Activated CD4-positive, alpha-beta T cell treated with anti-CD3 and anti-CD28 coated beads, Interleukin-10, Interleukin-2, amounts not matched to agents 100 ng/mL and 50 ng/mL, durations not matched to agents 16 hours and 8 hours (primary cell): ENCODE data around the gene SEMA5B.
A peak's percentile ranks its signal among the peaks of the same experiment; 100 is the strongest.

Experiments
- DNase-seq: peaks from one replicate; pipeline ENCODE4 v3.0.0-alpha.2; 2020

Gene SEMA5B

DNA sequence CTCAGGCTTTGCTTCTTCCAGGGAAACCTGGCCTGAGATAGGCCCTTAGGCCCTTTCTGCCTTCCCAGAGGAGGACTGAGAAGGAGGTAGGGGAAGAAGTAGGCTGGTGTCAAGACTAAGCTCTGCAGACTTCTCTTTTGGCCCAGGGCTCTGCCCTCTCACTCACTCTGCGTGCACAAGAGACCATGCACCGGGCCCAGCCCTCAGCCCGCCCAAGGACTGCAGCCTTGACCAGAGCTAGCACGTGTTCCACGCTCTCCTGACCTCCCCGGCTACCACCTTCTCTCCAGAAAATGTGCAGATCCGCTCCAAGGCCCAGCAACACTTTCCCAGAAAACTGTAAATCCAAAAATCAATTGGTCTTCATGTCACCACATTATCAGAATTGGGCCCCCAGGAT is 59.8 kb downstream of the SEMA5B start:
- DNase-seq = no peak

DNA sequence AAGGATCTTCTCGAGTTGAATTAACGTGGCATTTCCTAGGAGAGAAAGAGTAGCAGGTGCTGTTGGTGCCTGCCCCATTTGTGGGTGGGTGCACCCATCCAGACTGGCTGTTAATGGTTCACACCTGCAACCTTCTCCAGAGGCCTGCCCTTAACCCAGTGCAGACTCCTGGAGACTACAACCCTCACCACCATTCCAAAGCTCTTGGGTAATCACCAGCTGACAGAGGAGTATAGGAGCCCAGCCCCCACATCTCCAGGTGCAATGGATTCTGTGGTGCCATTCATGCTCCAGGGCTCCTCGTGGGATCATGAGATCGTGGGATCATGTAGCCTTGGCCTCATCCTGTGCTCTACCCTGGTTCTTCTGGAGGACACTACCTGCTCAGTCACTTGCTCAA is 60.2 kb downstream of the SEMA5B start:
- DNase-seq = no peak

DNA sequence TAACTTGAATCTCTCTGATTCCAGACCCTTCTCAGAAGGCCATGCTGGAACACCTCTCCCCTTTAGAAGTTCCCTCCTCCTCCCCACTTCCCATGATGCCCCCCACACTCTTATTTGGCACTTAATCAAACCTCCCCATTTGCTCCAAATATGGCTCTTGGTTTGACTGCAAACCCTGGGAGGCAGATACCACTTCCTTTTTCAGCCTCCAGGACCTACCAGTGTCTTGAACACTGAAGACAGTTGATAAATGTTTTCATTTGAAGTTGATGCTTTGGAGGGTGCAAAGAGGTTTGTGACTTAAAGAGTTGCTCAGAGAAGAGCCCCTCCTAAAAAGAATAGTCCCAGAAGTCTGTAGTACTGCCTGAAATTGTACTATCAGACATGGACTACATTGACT is 61.5 kb downstream of the SEMA5B start:
- DNase-seq = no peak

DNA sequence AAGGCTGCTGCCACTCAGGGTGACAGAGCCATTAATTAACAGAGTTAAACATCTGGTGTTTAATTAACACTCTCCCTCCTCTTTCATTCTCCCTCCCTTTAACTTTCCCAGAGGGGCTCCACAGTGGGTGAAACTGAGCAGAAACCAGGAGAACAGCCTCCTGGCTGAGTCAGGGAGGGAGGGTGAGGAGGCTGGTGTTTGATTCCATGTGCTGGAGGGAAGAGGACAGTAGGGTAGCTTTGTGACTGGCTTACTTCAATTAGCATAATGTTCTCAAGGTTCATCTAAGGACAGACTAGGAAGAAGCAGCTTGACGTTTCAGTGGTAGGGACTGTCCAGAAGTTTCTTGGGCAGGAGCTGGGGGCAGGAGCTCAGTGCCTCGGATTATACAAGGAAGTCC is 62.8 kb downstream of the SEMA5B start:
- DNase-seq = no peak

DNA sequence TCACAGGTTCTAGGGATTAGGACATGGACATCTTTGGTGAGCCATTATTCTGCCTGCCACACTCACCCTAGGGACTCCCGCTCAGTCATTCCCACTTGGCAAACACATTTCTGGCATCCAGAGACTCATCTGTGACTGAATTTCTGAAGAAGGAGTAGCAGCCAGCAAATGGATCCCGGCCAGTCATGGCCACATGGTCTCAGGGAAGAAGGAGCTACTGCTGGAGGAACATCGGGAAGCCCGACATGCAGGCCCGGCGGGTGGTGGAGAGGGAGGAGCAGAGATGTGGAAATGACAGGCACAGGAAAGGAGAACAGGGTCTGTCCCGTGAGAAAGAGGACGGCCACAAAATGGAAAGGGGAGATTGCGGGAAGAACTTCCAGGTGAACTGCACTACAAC is 65.4 kb downstream of the SEMA5B start:
- DNase-seq = no peak

DNA sequence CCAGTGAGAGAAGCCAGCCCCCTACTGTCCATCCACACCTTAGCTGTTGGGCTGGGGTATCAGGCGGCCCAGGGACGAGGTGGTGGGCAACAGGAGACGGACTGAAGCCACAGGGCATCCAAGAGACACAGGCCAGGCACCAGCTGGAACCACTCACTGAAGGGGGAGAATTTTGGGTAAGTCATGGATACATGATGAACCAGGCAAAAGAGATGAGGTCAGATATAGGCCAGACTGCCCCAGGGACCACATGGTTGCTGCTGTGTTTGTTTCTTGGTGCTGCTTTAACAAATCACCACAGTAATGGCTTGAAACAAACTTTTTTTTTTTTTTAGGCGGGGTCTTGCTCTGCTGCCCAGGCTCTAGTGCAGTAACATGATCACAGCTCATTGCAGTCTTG is 66.4 kb downstream of the SEMA5B start:
- no peak for DNase-seq

DNA sequence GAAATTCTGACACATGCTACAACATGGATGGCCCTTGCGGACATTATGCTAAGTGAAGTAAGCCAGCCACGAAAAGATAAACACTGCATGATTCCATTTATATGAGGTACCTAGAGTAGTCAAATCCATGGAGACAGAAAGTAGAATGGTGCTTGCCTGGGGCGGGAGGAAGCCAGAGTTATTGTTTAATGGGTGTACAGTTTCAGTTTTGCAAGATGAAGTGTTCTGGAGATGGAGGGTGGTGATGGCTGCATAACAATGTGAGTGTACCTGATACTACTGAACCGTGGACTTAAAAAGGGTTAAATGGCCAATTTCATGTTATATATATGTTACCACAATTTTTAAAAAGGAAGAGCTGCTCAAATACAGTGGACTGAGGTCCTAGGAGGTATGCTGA is 66.9 kb downstream of the SEMA5B start:
- DNase-seq = no peak

DNA sequence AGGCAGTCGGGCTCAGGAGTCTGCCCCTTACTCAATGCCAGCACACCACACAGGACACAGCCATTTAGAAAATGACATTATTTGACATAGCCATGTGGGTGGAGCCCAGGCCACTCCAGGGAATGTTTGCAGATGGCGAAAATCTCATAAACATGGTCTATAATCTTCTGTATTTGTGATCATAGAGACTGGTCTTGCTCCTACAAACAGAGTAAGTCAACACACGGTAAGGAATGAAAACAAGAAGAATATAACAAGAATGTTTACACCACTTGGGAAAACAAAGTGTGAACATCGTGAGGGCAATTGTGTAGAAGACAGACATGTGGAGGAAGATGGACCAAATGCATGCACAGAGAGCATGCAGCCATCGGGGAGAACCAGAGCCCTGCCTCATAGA is 68.2 kb downstream of the SEMA5B start:
- no peak for DNase-seq

DNA sequence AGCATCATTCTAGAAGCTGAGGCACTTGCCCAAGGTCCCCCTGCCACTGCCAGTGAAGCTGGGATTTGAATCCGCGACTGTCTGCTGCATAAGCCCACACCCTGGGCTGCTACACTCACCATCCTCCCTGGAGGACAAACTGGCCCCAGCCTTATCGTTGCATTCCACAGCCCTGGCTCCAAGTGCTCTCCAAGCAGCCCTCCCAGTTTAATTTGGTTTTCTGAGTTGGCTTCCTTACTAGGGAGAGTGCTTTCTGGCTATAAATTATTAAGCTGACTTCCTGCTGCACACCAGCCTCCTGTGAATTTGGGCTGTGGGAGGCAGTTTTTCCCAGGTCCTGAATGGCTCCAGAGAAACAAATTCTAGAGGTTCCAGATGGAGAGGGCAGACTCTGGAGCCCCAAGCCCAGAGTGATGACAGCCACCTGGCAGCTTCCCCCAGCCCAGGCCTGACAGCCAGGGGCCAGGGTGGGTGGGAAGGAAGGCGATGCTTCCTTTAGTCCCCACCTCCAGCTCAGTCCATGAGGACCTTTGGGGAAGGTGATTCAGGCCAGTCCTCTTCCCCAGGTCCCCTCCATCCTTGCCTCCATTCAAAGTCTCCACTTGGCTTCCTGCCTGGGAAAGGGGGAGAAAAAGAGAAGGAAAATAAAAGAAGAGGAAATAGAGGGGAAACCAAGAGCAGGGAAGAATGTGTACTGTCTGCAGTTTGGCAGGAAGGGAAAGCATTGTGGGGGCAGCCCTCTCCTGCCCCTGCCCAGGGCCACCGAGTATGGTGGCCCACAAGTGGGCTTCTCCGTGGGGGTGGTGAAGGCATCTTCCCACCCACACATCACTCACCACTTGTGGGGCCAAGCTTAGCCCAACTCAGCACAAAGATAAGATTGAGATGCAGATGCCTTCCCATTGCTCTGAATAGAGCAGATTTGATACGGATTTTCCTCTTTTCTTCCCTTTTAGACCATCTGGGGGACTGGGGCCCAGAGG is 69.6 kb downstream of the SEMA5B start:
- DNase-seq = no peak

DNA sequence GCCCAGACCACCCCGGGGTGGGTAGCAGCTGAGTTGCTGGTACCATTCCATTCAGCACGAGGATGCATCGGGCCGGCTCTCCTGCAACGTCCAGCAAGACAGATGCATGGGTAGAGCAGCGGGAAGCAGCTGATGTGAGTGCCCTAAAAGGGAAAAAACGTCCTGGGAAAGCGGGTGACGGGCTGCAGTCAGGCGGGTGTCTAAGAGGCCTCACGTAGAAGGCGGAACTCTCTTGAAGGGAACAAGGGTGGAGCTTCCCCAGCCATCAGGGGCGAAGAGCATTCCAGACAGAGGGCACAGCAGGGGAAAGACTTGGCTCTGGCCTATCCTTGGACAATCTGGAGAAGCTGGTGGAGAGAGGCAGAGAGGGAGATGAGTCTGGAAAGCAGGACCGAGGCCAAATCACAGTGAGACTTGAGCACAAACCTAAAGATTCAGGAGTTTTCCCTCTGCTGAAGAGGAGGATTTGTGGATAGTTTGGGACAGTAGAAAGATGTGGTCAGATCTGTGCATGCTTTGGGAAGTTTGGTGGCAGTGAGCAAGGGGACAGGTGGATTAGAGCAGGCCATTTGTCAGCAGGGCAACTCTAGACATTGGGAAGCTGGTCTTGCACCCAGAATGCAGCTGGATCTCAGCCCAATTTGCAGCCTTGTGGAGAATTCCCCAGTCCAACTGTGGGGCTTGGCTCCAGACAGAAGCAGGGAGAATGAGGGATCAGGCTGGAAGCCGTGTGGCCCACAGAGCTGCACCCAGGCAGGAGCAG is 70.7 kb downstream of the SEMA5B start:
- DNase-seq = no peak

DNA sequence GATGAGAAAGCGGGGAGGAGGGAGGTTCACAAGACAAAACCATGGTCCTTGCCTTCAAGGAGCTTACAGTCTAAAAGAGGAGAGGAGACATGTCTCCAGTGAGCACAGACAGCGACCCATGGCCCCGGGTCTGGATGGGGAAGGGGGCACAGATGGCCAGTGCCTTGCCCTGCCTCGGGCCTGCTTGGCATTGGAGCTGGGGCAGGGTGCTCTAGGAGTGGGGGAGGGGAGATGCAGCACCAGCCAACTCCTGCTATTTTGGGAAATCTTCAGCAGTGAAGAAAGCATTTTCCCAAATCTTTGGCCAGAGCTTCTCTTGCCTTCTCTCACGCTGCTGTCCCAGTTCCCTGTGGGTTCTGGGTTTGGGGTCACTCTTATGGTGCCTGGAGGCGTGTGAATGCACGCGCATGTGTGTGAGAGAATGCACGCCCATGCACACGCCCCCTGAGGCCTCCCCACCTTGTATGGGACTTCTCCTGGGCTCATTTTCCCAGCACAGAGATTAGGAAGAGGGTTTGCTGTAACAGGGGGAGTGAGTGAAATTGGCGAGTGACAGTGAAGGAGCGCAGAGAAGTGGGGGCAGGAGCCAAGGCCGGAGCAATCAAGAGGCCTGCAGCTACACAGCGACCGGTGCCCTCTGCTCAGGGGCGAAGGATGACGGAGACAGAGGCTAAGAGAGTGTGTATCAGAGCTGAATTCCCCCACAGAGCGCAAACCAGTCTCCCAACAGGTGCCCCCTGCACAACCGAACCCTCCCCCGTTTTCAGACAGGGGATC is 71.5 kb downstream of the SEMA5B start:
- no peak for DNase-seq

DNA sequence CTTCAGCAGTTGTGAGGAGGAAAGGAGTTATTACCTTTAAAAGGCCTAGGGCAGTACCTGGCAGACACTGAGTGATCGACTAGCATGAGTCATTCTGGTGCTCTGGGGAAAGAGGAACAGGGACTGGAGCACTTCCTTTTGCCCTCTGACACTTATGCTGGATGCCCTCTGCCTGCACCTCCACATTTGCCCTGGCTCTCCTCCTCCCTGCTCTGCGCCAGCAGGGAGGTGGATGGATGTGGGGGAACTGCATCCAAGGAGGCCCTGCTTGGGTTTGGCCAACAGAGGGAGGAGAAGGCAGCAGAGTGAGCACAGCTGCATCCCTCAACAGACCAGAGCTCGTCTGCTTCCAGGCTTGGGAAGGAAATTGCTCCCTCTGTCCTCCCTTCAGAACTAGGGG is 75.0 kb downstream of the SEMA5B start:
- DNase-seq = no peak

DNA sequence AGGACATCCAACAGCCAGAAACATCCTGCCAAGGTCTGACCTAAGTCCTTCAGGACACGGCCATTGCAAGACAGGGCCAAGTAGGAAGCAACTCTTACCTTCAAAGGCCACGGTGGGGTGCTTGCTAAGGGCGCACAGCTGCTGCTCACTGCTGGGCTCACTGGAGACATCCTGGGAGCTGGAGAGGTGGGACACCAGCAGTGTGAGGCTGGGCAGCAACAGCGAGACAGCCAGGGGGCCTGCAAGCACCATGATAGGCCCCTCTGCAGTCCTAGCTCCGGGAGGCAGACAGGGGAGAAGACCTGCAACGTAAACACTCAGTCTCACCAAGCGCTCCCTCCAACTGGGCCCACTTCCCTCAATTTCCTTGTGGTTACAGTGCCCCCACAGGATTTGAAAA is 79.2 kb downstream of the SEMA5B start:
- no peak for DNase-seq

DNA sequence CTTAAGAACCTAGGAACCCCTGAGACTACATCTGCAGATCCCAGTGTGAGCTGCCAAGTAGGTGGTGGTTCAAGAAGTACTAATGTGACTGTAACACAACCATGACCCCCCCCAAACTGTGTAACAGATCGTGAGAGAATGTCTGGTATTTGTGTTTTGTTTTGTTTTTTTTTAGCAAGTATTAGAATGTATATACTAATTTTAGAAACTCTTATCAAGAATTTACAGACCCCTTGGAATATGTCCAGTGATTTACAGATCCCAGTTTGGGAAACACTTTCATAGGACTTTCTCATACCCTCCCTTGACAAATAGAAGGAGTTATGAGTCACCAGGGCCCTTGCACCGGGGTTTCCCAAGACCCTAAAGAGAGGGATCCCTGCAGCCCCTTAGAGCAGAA is 79.8 kb downstream of the SEMA5B start:
- no peak for DNase-seq

DNA sequence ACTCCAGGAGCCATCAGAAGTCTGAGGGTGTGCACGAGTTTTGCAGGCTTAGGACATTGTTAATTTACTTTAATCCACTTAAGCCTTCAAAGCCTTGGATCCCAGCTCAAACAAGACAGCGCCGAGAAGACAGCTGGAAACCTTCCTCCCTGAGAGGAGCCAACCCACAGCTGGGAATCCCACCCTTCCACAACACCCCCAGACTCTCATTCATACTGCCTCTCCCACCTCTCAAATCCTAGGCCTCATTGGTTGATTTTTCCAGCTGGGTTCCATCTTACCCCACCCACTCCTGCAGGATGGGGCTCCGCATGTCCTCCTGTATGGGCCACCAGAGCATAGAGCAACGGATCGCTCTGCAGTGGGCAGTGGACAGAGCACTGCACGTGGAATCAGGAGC is 80.4 kb downstream of the SEMA5B start:
- DNase-seq = no peak

DNA sequence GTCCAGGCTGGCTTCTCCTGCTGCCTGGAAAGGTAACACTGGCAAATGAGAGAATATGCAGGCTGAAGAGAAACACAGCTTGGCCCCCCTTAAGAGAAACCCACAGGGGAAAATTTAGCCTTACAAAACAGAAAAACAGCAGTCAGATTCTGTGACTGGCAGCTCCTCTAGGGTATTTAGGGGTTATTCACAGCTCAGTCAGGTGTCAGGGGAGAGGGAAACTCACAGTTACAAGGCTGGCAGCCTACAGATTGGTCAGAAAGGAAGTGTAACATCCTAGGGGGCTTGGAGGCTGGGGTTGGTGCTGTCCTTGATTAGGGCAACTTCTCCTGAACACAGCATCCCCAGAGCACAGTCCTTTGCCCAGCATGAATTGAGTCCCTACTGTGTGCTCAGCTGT is 81.4 kb downstream of the SEMA5B start:
- no peak for DNase-seq

DNA sequence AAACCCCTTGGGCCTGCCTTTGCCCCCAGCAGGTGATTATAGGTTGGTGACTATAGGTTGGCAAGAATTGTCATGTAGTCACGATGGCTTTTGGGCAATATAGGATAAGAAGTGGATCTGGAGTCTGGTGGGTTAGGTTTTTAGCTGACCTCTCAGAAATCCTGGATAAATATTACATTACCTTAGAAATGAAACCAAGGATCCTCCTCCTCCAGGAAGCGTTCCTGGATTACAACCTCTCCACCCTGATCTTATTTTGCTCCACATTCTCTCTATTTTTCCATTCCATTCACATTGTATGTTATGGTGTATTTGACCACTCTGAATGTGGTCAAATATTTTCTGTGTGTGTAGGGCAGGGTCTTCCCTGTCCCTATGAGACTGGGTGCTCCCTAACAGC is 82.3 kb downstream of the SEMA5B start:
- DNase-seq = no peak

DNA sequence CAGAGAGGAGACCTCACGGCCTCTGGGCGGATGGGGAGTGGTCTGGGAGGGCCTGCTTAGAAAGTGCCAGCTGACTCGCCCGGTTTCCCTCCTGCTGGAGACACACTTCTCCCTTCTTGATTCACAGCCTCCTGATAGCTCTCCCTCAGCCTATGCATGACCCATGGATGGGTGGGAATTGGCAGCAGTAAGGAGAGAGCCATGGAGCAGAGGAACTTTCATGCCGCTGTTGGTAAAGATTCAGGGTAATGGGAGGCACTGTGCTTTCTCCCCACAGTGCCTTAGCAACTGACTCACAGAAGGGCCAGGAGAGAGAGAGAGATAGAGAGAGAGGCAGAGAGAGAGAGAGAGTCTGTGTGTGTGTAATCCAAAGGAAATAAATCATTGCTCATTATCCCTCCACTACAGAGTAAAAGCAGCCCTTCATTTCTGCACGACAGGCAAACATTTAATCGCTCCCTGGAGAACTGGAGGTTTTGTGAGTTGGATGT is 82.8 kb downstream of the SEMA5B start:
- no peak for DNase-seq

DNA sequence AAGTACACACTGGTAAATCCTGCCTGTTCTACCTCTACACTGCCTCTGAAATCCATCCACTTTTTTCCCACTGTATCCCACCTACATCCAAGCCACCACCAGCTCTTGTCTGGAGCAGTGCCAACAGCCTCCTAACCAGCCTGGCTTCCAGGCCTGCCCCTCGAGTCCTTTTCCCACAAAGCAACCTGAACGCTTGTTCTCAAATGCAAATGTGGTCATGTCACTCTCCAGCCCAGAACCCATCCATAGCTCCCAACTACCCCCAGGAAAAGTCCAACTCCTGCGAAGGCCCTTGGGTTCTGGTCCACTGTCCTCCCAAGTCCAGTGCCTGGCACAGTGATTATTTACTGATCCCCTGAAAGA is 83.8 kb downstream of the SEMA5B start:
- no peak for DNase-seq

DNA sequence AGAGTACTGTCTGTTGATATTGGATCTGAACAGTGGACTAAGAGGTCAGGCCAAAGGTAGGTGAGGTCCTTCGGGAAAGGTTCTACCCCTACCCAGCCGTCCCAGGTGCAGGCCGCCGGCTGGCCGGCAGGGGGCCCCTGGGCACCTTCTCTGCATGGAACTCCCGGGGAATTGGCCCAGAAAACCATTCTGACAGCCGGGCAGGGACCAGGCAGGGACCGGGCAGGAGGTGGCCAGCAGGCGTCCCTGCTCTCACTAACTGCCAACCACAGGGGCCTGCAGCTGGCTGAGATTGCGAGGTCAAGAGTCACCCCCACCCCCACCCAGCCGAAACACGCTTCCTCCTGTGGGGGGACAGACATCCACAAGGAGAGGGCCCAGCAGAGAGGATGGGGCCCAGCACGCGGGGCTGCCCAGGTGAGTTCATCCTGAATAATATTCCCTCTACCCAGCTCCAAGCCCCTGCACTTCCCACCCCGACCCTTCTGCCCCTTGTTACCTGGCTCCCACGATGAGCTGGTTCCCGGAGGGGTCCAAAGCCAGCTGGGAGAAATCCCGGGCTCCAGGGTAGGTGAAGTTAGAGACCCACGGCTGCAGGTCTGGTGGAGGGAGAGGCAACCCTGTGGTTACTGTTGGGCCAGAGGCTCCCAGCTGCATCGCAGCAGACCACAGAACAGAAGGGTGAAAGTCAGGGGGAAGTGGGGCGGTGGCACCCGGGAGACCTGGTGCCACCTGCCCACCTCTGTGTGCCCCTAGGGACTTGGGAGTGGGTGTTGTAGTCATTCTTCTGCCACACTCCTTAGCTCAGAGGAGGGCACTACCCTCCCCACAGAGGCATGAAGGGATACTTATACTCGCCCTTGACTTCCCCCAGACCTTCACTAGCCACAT is 84.4 kb downstream of the SEMA5B start:
- peak; percentile 47 for DNase-seq

DNA sequence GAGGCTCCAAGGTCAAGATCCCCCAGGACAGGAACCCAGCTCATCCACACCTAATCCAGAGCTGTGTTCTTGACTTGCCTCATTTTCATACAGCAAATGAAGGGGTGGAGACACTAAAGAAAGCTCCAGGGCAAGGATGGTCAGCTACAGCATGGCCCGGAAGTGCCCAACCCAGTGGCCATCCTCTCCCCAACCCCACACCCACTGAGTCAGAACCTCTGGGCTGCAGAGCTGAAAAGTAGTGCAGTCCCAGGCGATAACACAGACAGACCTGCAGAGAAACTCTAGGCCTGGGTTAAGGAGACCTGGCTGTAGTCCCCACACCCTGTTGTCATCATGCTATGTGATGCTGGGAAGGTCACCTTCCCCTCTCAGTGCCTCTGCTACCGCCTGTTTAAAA is 85.3 kb downstream of the SEMA5B start:
- no peak for DNase-seq
